Gastroesophageal sphincter (tissue), 3 donors: Measurements from ENCODE around the gene ADD3.

Experiments
- CTCF ChIP-seq, 4 experiments: fragments of 200-600 bp in 2 of 4; fragments of 450-650 bp in 2 of 4; sonication (generic) in 1 of 4; IDR thresholded peaks; one replicate each; pipeline ENCODE4 v1.5.1; 2017 to 2019; ENCODE audit warnings: antibody characterized with exemption in 4 of 4, mild to moderate bottlenecking in 2 of 4, moderate library complexity in 2 of 4
- EP300 ChIP-seq: sonication (generic); formaldehyde crosslinking; IDR thresholded peaks from one replicate; pipeline ENCODE4 v1.6.1; 2017; ENCODE audit warnings: antibody characterized with exemption, mild to moderate bottlenecking
- POLR2A ChIP-seq, 2 donors: fragments of 450-650 bp; IDR thresholded peaks; one replicate each; pipeline ENCODE4 v1.6.1; 2017; ENCODE audit warnings: antibody characterized with exemption in 2 of 2, mild to moderate bottlenecking in 2 of 2, moderate library complexity in 1 of 2

GRCh38 chr10:109968953-109969759 is 38.6 kb upstream of the ADD3 start:
- no peak for TF ChIP-seq CTCF (IDR thresholded peaks at IDR 0.05)
- TF ChIP-seq POLR2A (IDR thresholded peaks at IDR 0.05), result no peak
- TF ChIP-seq EP300, result no peak
